ENCODE results near the gene TAPBP. TPM values are rescaled to one million over a fixed set of nuclear protein-coding genes. Genes with fewer than 3 reads are reported as not detected.

Gene TAPBP
- total and polyA plus RNA-seq, 9 of the 15 experiments (the other 6 are each of a cell fraction or from before 2014, with no cell fraction given) = 5.6 to 74.0 (median 22.3) TPM

DNA sequence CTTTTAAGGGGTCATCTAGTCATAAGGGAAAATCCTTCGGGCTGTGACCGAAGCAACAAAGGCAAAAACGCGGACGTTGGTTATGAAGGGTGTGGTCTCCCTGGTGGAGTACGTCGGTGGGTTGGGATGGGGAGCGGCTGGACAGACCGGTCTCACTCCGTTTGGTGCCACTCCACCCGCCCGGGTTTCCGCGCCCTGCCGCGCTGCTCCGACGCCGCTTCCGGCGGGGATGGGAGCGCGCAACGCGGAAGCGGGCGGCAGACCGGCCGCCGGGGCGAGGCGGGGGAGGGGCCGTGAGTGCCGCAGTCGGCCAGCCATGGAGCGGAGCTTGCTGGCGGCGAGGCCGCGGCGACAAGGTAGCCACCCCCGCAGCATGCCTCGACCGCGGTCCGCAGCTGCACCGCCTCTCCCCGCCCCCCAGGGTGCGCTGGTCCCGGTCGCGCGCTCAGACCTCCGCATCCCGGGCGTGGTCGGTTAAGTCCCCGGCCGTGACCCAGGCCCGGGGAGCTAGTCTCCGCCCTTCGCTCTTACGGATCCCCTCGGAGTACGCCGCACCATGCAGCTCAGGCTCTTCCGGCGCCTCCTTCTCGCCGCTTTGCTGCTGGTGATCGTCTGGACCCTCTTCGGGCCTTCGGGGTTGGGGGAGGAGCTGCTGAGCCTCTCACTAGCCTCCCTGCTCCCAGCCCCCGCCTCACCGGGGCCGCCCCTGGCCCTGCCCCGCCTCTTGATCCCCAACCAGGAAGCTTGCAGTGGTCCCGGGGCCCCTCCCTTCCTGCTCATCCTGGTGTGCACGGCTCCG is 36.8 kb downstream of the TAPBP start, which contains the start of gene B3GALT4 (continued):
- TF ChIP-seq, protein P1, sequence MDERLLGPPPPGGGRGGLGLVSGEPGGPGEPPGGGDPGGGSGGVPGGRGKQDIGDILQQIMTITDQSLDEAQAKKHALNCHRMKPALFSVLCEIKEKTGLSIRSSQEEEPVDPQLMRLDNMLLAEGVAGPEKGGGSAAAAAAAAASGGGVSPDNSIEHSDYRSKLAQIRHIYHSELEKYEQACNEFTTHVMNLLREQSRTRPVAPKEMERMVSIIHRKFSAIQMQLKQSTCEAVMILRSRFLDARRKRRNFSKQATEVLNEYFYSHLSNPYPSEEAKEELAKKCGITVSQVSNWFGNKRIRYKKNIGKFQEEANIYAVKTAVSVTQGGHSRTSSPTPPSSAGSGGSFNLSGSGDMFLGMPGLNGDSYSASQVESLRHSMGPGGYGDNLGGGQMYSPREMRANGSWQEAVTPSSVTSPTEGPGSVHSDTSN (CRISPR knock-in tag; IDR thresholded peaks at IDR 0.05; ENCODE audit: low read depth) = no peak
- TF ChIP-seq, protein P1 (tag; conservative IDR thresholded peaks at IDR 0.05; ENCODE audit: low read depth) = no peak
- TF ChIP-seq FOXP1 (CRISPR knock-in tag; IDR thresholded peaks at IDR 0.05) = peak; percentile 81; the same call in 1 of the 2 replicates
- TF ChIP-seq, protein P2, sequence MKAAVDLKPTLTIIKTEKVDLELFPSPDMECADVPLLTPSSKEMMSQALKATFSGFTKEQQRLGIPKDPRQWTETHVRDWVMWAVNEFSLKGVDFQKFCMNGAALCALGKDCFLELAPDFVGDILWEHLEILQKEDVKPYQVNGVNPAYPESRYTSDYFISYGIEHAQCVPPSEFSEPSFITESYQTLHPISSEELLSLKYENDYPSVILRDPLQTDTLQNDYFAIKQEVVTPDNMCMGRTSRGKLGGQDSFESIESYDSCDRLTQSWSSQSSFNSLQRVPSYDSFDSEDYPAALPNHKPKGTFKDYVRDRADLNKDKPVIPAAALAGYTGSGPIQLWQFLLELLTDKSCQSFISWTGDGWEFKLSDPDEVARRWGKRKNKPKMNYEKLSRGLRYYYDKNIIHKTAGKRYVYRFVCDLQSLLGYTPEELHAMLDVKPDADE (conservative IDR thresholded peaks at IDR 0.05; ENCODE audit: control insufficient read depth, low read depth, low read length) = peak; percentile 97
- TF ChIP-seq, protein P3, sequence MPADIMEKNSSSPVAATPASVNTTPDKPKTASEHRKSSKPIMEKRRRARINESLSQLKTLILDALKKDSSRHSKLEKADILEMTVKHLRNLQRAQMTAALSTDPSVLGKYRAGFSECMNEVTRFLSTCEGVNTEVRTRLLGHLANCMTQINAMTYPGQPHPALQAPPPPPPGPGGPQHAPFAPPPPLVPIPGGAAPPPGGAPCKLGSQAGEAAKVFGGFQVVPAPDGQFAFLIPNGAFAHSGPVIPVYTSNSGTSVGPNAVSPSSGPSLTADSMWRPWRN (IDR thresholded peaks at IDR 0.05; ENCODE audit: low read depth) = 0 out of 2 replicates have a peak, but pooled peaks have one; percentile 14
- TF ChIP-seq NR2C2 (CRISPR knock-in tag; IDR thresholded peaks at IDR 0.05) = peak; percentile 73; the same call in 1 of the 2 replicates
- TF ChIP-seq NR2C2 (tag; IDR thresholded peaks at IDR 0.05) = peak; percentile 83
- TF ChIP-seq NFIX (CRISPR knock-in tag; IDR thresholded peaks at IDR 0.05; ENCODE audit: low read depth) = no peak
- peak; percentile 95; the same call in 1 of the 2 replicates for TF ChIP-seq KAT7 (CRISPR knock-in tag; IDR thresholded peaks at IDR 0.05; ENCODE audit: borderline replicate concordance)
- TF ChIP-seq ZNF830 (CRISPR knock-in tag; IDR thresholded peaks at IDR 0.05) = peak; percentile 88
- no peak; the same call in 1 of the 2 replicates for TF ChIP-seq ZC3H4 (CRISPR knock-in tag; IDR thresholded peaks at IDR 0.05; ENCODE audit: borderline replicate concordance)
- no peak for TF ChIP-seq C11orf30 (IDR thresholded peaks at IDR 0.05; ENCODE audit: low read depth)
- 0 out of 2 replicates have a peak, but pooled peaks have one; percentile 49 for TF ChIP-seq E2F3 (CRISPR knock-in tag; IDR thresholded peaks at IDR 0.05)
- TF ChIP-seq SIN3B (IDR thresholded peaks at IDR 0.05; ENCODE audit: low read depth) = peak; percentile 70
- TF ChIP-seq PRPF4 (IDR thresholded peaks at IDR 0.05; ENCODE audit: insufficient read depth, low read depth, low read length, poor library complexity, severe bottlenecking) = peak; percentile 48
- TF ChIP-seq EHMT2 (IDR thresholded peaks at IDR 0.05) = 0 out of 2 replicates have a peak, but pooled peaks have one; percentile 38
- TF ChIP-seq ZNF584 (CRISPR knock-in tag; IDR thresholded peaks at IDR 0.05; ENCODE audit: low read depth) = no peak
- peak; percentile 66 for TF ChIP-seq SETDB1 (IDR thresholded peaks at IDR 0.05; ENCODE audit: low read length)
- TF ChIP-seq ZEB2 (IDR thresholded peaks at IDR 0.05) = no peak
- TF ChIP-seq, protein P4, sequence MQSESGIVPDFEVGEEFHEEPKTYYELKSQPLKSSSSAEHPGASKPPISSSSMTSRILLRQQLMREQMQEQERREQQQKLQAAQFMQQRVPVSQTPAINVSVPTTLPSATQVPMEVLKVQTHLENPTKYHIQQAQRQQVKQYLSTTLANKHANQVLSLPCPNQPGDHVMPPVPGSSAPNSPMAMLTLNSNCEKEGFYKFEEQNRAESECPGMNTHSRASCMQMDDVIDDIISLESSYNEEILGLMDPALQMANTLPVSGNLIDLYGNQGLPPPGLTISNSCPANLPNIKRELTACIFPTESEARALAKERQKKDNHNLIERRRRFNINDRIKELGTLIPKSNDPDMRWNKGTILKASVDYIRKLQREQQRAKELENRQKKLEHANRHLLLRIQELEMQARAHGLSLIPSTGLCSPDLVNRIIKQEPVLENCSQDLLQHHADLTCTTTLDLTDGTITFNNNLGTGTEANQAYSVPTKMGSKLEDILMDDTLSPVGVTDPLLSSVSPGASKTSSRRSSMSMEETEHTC (IDR thresholded peaks at IDR 0.05) = peak; percentile 67
- TF ChIP-seq, protein P5, sequence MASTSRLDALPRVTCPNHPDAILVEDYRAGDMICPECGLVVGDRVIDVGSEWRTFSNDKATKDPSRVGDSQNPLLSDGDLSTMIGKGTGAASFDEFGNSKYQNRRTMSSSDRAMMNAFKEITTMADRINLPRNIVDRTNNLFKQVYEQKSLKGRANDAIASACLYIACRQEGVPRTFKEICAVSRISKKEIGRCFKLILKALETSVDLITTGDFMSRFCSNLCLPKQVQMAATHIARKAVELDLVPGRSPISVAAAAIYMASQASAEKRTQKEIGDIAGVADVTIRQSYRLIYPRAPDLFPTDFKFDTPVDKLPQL (IDR thresholded peaks at IDR 0.05; ENCODE audit: extremely low read depth, insufficient read length) = no peak
- no peak for TF ChIP-seq NR2F6 (CRISPR knock-in tag; IDR thresholded peaks at IDR 0.05)

All from K562 (cell line).